Liver (tissue), 9 donors: ENCODE data around the gene SFXN2. TPM values are rescaled to one million over a fixed set of nuclear protein-coding genes. Genes with fewer than 3 reads are reported as not detected.

ENCODE experiments used
- DNase-seq: peaks from one replicate; pipeline ENCODE4 v3.0.0-alpha.2; 2017; ENCODE audit warnings: low spot score
- H3K27ac ChIP-seq, 2 donors: one replicate each; pipeline ENCODE4 v1.7.0; 2013; ENCODE audit warnings: inconsistent platforms in 2 of 2, low read length in 2 of 2, control low read depth in 1 of 2, low read depth in 1 of 2, mild to moderate bottlenecking in 1 of 2
- H3K27me3 ChIP-seq, 4 donors: one replicate each; pipeline versions ENCODE4 v1.6.1 to v1.7.0; 2013; ENCODE audit warnings: low read length in 3 of 4, inconsistent platforms in 1 of 4, mild to moderate bottlenecking in 1 of 4, moderate library complexity in 1 of 4; ENCODE audit not compliant: control insufficient read depth in 4 of 4, insufficient read depth in 4 of 4
- H3K36me3 ChIP-seq, 4 donors: one replicate each; pipeline versions ENCODE4 v1.6.1 to v1.7.0; 2013; ENCODE audit warnings: low read length in 3 of 4, mild to moderate bottlenecking in 3 of 4, low read depth in 1 of 4, moderate library complexity in 1 of 4; ENCODE audit not compliant: control insufficient read depth in 4 of 4, insufficient read depth in 3 of 4
- H3K4me1 ChIP-seq, 4 donors: one replicate each; pipeline versions ENCODE4 v1.6.1 to v1.7.0; 2013; ENCODE audit warnings: low read length in 3 of 4, mild to moderate bottlenecking in 3 of 4, moderate library complexity in 1 of 4; ENCODE audit not compliant: control insufficient read depth in 4 of 4, insufficient read depth in 4 of 4
- H3K4me3 ChIP-seq, 3 donors: one replicate each; pipeline versions ENCODE4 v1.6.1 to v1.7.0; 2013; ENCODE audit warnings: low read length in 3 of 3, control low read depth in 1 of 3, low read depth in 1 of 3, mild to moderate bottlenecking in 1 of 3
- H3K9ac ChIP-seq, 2 donors: one replicate each; pipeline ENCODE4 v1.7.0; 2013; ENCODE audit warnings: low read length in 2 of 2, mild to moderate bottlenecking in 2 of 2, moderate library complexity in 2 of 2, control low read depth in 1 of 2, low read depth in 1 of 2
- H3K9me3 ChIP-seq, 4 donors: one replicate each; pipeline versions ENCODE4 v1.6.1 to v1.7.0; 2013; ENCODE audit warnings: low read length in 3 of 4; ENCODE audit not compliant: control insufficient read depth in 4 of 4
- FOXA2 ChIP-seq: IDR thresholded peaks from 2 replicates; pipeline ENCODE4 v1.6.1; 2016; ENCODE audit warnings: antibody characterized with exemption
- HNF4A ChIP-seq, 2 donors: conservative IDR thresholded peaks; 2 replicates each; pipeline ENCODE4 v1.6.1; 2016; ENCODE audit warnings: antibody characterized with exemption in 2 of 2, mild to moderate bottlenecking in 2 of 2
- HNF4G ChIP-seq: IDR thresholded peaks from 2 replicates; pipeline ENCODE4 v1.6.1; 2016; ENCODE audit warnings: antibody characterized with exemption
- NR2F2 ChIP-seq: IDR thresholded peaks from 2 replicates; pipeline ENCODE4 v1.6.1; 2016; ENCODE audit warnings: antibody characterized with exemption
- SP1 ChIP-seq: IDR thresholded peaks from 2 replicates; pipeline ENCODE4 v1.6.1; 2018; ENCODE audit warnings: antibody characterized with exemption, mild to moderate bottlenecking
- TAF1 ChIP-seq: conservative IDR thresholded peaks from 2 replicates; pipeline ENCODE4 v1.6.1; 2016; ENCODE audit warnings: antibody characterized with exemption, mild to moderate bottlenecking
- YY1 ChIP-seq: IDR thresholded peaks from 2 replicates; pipeline ENCODE4 v1.6.1; 2016; ENCODE audit warnings: antibody characterized with exemption, mild to moderate bottlenecking
- WGBS: extraction: QIAGEN DNeasy Blood & Tissue Kit; methylation state at CpG from one replicate; pipeline ENCODE4 v1.1.7; 2013; 5-methylcytosine and 5-hydroxymethylcytosine counted together
- polyA plus RNA-seq, 2 donors: library from polyadenylated mRNA; stranded (reverse) in 1 of 2; unstranded in 1 of 2; fragments of 200-250 nt in 1 of 2; fragments of >200 nt in 1 of 2; fragmentation: Nextera tagmentation in 1 of 2; extraction: Ambion mirVana in 1 of 2; gene quantifications; one replicate each; pipeline versions ENCODE4 v1.2.1 to v1.2.3, GENCODE V29; 2013 to 2015
- total RNA-seq, 2 donors: library from RNA; depleted of rRNA; stranded (reverse); fragments of >200 nt; gene quantifications; one replicate each; pipeline ENCODE4 v1.2.3, GENCODE V29; 2014
- TF ChIP-seq, protein P1 (sequence below): IDR thresholded peaks from 2 replicates; pipeline ENCODE4 v1.6.1; 2016; ENCODE audit warnings: antibody characterized with exemption, mild to moderate bottlenecking
- TF ChIP-seq, protein P2 (sequence below): fragments of 150-350 bp; IDR thresholded peaks from 2 replicates; pipeline ENCODE4 v1.5.1; 2017; ENCODE audit warnings: improper control_type of control experiment, low read depth, low read length; ENCODE audit not compliant: missing input control
- TF ChIP-seq, protein P3 (sequence below): IDR thresholded peaks from 2 replicates; pipeline ENCODE4 v1.6.1; 2016; ENCODE audit warnings: antibody characterized with exemption
- donor health status: healthy.
- donor health status: healthy.
- donor health status: healthy.
- donor health status: healthy.
- donor health status: healthy.

Gene SFXN2
- total and polyA plus RNA-seq, 4 donors, result 6.0 to 22.6 (median 17.7) TPM

DNA sequence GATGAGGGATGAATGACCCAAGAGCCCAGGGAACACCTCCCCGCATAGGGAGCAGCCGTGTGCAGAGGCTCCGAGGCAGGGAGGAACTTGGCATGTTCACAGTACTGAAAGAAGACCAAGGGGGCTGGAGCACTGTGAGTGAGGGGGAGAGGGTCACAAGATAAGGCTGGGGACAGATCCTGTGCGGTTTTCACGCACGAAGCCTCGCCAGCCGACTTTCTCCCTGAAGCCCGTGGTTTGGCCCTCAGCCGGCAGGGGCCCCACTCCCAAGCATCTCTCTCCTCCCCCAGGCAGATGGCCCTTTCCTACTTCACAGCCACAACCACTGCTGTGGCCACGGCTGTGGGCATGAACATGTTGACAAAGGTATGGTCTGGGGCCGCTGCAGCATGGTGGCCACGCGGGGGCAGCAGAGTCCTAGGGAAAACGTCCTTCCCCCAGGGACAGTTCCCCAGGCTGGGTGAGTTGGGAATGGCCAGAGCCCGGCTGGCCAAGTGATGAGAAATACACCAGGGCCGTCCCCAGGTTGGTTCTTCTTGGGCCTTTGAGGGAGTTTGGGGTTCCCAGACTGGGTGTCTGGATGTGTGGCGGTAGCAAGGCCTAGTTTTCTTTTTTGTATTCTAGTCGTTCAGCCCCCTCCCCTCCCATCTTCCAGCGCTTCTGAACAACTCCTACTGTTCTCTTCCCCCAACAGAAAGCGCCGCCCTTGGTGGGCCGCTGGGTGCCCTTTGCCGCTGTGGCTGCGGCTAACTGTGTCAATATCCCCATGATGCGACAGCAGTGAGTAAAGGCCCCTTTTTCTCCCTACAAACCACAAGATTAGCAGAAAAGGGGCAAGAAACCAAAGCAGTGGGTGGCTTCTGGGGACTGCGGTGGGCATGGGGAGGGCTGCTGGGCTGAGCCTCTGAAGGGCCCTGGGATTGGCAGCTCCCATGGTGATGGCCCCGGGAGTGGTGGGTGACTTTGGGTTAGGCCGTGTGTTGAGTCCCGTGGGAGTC, 14.9 kb downstream of the SFXN2 start (continued):
- TF ChIP-seq, protein P1, sequence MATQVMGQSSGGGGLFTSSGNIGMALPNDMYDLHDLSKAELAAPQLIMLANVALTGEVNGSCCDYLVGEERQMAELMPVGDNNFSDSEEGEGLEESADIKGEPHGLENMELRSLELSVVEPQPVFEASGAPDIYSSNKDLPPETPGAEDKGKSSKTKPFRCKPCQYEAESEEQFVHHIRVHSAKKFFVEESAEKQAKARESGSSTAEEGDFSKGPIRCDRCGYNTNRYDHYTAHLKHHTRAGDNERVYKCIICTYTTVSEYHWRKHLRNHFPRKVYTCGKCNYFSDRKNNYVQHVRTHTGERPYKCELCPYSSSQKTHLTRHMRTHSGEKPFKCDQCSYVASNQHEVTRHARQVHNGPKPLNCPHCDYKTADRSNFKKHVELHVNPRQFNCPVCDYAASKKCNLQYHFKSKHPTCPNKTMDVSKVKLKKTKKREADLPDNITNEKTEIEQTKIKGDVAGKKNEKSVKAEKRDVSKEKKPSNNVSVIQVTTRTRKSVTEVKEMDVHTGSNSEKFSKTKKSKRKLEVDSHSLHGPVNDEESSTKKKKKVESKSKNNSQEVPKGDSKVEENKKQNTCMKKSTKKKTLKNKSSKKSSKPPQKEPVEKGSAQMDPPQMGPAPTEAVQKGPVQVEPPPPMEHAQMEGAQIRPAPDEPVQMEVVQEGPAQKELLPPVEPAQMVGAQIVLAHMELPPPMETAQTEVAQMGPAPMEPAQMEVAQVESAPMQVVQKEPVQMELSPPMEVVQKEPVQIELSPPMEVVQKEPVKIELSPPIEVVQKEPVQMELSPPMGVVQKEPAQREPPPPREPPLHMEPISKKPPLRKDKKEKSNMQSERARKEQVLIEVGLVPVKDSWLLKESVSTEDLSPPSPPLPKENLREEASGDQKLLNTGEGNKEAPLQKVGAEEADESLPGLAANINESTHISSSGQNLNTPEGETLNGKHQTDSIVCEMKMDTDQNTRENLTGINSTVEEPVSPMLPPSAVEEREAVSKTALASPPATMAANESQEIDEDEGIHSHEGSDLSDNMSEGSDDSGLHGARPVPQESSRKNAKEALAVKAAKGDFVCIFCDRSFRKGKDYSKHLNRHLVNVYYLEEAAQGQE, result no peak

DNA sequence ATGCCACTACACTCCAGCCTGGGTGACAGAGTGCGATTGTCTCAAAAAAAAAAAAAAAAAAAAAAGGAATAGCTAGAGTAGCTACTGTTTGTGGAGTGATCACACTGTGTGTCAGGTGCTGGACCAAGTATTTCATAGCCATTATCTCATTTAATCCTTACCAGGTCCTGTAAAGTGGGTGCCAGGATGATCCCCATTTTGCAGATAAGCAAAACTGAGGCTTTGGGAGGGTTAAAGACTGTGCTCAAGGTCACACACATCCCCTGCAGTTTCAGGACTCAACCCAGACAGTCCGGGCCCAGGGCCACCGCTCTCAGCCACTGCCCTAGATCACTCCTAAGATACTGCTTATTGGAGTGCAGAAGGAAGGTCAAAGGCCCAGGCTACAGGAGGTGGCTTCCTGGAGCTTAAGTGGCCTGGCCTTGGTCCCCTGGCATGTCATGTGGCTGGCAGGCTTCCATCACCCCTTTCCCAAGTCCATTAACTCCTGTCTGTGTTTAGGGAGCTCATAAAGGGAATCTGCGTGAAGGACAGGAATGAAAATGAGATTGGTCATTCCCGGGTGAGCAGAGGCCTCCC, 16.9 kb downstream of the SFXN2 start:
- no peak for DNase-seq
- no peak overlapping the region for H3K4me3 ChIP-seq

DNA sequence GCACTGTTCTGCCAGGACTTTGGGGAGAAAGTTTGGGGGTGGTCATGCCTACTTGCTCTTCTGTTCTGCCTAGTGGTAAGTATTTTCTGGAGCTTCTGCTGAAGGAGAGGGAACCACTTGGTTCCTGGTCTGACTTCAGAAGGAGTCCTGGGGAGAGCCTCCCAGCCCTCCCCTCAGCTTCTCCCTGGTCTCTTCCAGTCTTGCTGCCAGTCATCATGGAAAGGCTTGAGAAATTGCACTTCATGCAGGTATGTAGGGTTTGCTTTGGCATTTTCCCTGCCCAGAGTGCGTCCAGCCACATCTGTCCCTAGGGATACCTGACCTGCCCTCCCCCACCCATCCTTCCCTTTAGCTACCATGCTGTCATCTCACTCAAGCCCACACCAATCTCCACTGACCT, 18.2 kb downstream of the SFXN2 start:
- Histone ChIP-seq H3K27ac (no peak overlapping the region), H3K27me3 (no peaks in the 10 kb centered on the region), H3K4me3 (no peak overlapping the region), H3K9ac (no peak overlapping the region), H3K4me1 (peaks cover 0 to 7% (median 2%) of the 10 kb centered on the region in 4 donors), H3K9me3 (no peaks in the 10 kb centered on the region), H3K36me3 (peaks cover 0 to 23% (median 11%) of the 10 kb centered on the region in 4 donors)
- DNase-seq, result no peak
- TF ChIP-seq HNF4G (no peak), HNF4A (conservative IDR thresholded peaks at IDR 0.05) (no peak), SP1 (no peak), YY1 (no peak)
- TF ChIP-seq, protein P2, sequence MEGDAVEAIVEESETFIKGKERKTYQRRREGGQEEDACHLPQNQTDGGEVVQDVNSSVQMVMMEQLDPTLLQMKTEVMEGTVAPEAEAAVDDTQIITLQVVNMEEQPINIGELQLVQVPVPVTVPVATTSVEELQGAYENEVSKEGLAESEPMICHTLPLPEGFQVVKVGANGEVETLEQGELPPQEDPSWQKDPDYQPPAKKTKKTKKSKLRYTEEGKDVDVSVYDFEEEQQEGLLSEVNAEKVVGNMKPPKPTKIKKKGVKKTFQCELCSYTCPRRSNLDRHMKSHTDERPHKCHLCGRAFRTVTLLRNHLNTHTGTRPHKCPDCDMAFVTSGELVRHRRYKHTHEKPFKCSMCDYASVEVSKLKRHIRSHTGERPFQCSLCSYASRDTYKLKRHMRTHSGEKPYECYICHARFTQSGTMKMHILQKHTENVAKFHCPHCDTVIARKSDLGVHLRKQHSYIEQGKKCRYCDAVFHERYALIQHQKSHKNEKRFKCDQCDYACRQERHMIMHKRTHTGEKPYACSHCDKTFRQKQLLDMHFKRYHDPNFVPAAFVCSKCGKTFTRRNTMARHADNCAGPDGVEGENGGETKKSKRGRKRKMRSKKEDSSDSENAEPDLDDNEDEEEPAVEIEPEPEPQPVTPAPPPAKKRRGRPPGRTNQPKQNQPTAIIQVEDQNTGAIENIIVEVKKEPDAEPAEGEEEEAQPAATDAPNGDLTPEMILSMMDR, result no peak
- TF ChIP-seq, protein P1, result no peak
- WGBS, result 52% methylated on average over 1 of the region's 1 CpG

More for the DNA sequence above, 16.9 kb downstream of the SFXN2 start:
- Histone ChIP-seq H3K9ac (no peak overlapping the region), H3K4me1 (peaks cover 0 to 7% (median 2%) of the 10 kb centered on the region in 4 donors), H3K9me3 (no peaks in the 10 kb centered on the region), H3K27me3 (no peaks in the 10 kb centered on the region), H3K27ac (no peak overlapping the region), H3K36me3 (peaks cover 0 to 29% (median 12%) of the 10 kb centered on the region in 4 donors)
- TF ChIP-seq, protein P3, sequence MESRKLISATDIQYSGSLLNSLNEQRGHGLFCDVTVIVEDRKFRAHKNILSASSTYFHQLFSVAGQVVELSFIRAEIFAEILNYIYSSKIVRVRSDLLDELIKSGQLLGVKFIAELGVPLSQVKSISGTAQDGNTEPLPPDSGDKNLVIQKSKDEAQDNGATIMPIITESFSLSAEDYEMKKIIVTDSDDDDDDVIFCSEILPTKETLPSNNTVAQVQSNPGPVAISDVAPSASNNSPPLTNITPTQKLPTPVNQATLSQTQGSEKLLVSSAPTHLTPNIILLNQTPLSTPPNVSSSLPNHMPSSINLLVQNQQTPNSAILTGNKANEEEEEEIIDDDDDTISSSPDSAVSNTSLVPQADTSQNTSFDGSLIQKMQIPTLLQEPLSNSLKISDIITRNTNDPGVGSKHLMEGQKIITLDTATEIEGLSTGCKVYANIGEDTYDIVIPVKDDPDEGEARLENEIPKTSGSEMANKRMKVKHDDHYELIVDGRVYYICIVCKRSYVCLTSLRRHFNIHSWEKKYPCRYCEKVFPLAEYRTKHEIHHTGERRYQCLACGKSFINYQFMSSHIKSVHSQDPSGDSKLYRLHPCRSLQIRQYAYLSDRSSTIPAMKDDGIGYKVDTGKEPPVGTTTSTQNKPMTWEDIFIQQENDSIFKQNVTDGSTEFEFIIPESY, result no peak
- TF ChIP-seq TAF1 (no peak), NR2F2 (peak; percentile 15), FOXA2 (no peak)
- TF ChIP-seq, protein P2, result no peak
- 64% methylated on average over 5 of the region's 5 CpGs for WGBS
